ENCODE measurements around the gene AMN1.
"Not testable (repeated sequence)": the region's sequence is repeated elsewhere in the genome, so short reads cannot be mapped to it uniquely, and the experiment has no call there.

DNA sequence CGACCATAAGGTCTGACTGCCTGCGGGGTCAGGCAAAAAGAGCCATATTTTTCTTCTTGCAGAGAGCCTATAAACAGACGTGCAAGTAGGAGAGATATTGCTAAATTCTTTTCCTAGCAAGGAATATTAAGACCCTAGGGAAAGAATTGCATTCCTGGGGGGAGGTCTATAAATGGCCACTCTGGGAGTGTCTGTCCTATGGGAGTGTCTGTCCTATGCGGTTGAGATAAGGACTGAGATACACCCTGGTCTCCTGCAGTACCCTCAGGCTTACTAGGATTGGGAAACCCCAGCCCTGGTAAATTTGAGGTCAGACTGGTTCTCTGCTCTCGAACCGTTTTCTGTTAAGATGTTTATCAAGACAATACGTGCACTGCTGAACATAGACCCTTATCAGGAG lies 20.7 kb downstream of the AMN1 start:
- TF ChIP-seq CTCF (IDR thresholded peaks at IDR 0.05; ENCODE audit: low read depth, low read length); EZH2phosphoT487 (IDR thresholded peaks at IDR 0.05; ENCODE audit: low read depth): not testable (repeated sequence)

Measured in OCI-LY3 (cell line).